Liver (tissue), 9 donors: ENCODE measurements around the gene PRICKLE3. TPM values are rescaled to one million over a fixed set of nuclear protein-coding genes. Genes with fewer than 3 reads are reported as not detected.

Source experiments
- DNase-seq: peaks from one replicate; pipeline ENCODE4 v3.0.0-alpha.2; 2017; ENCODE audit warnings: low spot score
- H3K27ac ChIP-seq, 2 donors: one replicate each; pipeline ENCODE4 v1.7.0; 2013; ENCODE audit warnings: inconsistent platforms in 2 of 2, low read length in 2 of 2, control low read depth in 1 of 2, low read depth in 1 of 2, mild to moderate bottlenecking in 1 of 2
- H3K27me3 ChIP-seq, 4 donors: one replicate each; pipeline versions ENCODE4 v1.6.1 to v1.7.0; 2013; ENCODE audit warnings: low read length in 3 of 4, inconsistent platforms in 1 of 4, mild to moderate bottlenecking in 1 of 4, moderate library complexity in 1 of 4; ENCODE audit not compliant: control insufficient read depth in 4 of 4, insufficient read depth in 4 of 4
- H3K36me3 ChIP-seq, 4 donors: one replicate each; pipeline versions ENCODE4 v1.6.1 to v1.7.0; 2013; ENCODE audit warnings: low read length in 3 of 4, mild to moderate bottlenecking in 3 of 4, low read depth in 1 of 4, moderate library complexity in 1 of 4; ENCODE audit not compliant: control insufficient read depth in 4 of 4, insufficient read depth in 3 of 4
- H3K4me1 ChIP-seq, 4 donors: one replicate each; pipeline versions ENCODE4 v1.6.1 to v1.7.0; 2013; ENCODE audit warnings: low read length in 3 of 4, mild to moderate bottlenecking in 3 of 4, moderate library complexity in 1 of 4; ENCODE audit not compliant: control insufficient read depth in 4 of 4, insufficient read depth in 4 of 4
- H3K4me3 ChIP-seq, 3 donors: one replicate each; pipeline versions ENCODE4 v1.6.1 to v1.7.0; 2013; ENCODE audit warnings: low read length in 3 of 3, control low read depth in 1 of 3, low read depth in 1 of 3, mild to moderate bottlenecking in 1 of 3
- H3K9ac ChIP-seq, 2 donors: one replicate each; pipeline ENCODE4 v1.7.0; 2013; ENCODE audit warnings: low read length in 2 of 2, mild to moderate bottlenecking in 2 of 2, moderate library complexity in 2 of 2, control low read depth in 1 of 2, low read depth in 1 of 2
- H3K9me3 ChIP-seq, 4 donors: one replicate each; pipeline versions ENCODE4 v1.6.1 to v1.7.0; 2013; ENCODE audit warnings: low read length in 3 of 4; ENCODE audit not compliant: control insufficient read depth in 4 of 4
- ATF3 ChIP-seq: IDR thresholded peaks from 2 replicates; pipeline ENCODE4 v1.6.1; 2016; ENCODE audit warnings: antibody characterized with exemption
- CTCF ChIP-seq: fragments of 150-350 bp; IDR thresholded peaks from 2 replicates; pipeline ENCODE4 v1.5.1; 2017; ENCODE audit warnings: improper control_type of control experiment, low read depth, low read length; ENCODE audit not compliant: missing input control
- EGR1 ChIP-seq, 2 donors: IDR thresholded peaks; 2 replicates each; pipeline ENCODE4 v1.6.1; 2016 to 2018; ENCODE audit warnings: antibody characterized with exemption in 2 of 2, low read depth in 2 of 2
- FOXA1 ChIP-seq: IDR thresholded peaks from 2 replicates; pipeline ENCODE4 v1.6.1; 2016; ENCODE audit warnings: antibody characterized with exemption
- FOXA2 ChIP-seq: IDR thresholded peaks from 2 replicates; pipeline ENCODE4 v1.6.1; 2016; ENCODE audit warnings: antibody characterized with exemption
- GABPA ChIP-seq, 2 donors: IDR thresholded peaks in 1 of 2; conservative IDR thresholded peaks in 1 of 2; 2 replicates each; pipeline ENCODE4 v1.6.1; 2016; ENCODE audit warnings: antibody characterized with exemption in 2 of 2, mild to moderate bottlenecking in 1 of 2, moderate library complexity in 1 of 2
- HNF4A ChIP-seq, 2 donors: conservative IDR thresholded peaks; 2 replicates each; pipeline ENCODE4 v1.6.1; 2016; ENCODE audit warnings: antibody characterized with exemption in 2 of 2, mild to moderate bottlenecking in 2 of 2
- HNF4G ChIP-seq: IDR thresholded peaks from 2 replicates; pipeline ENCODE4 v1.6.1; 2016; ENCODE audit warnings: antibody characterized with exemption
- JUND ChIP-seq, 2 donors: IDR thresholded peaks; 2 replicates each; pipeline ENCODE4 v1.6.1; 2016; ENCODE audit warnings: antibody characterized with exemption in 2 of 2
- MAX ChIP-seq: IDR thresholded peaks from 2 replicates; pipeline ENCODE4 v1.6.1; 2016; ENCODE audit warnings: antibody characterized with exemption
- NR2F2 ChIP-seq: IDR thresholded peaks from 2 replicates; pipeline ENCODE4 v1.6.1; 2016; ENCODE audit warnings: antibody characterized with exemption
- RAD21 ChIP-seq, 2 donors: IDR thresholded peaks; 2 replicates each; pipeline ENCODE4 v1.6.1; 2016; ENCODE audit warnings: antibody characterized with exemption in 2 of 2, mild to moderate bottlenecking in 2 of 2
- REST ChIP-seq: IDR thresholded peaks from 2 replicates; pipeline ENCODE4 v1.6.1; 2016; ENCODE audit warnings: antibody characterized with exemption, mild to moderate bottlenecking
- RXRA ChIP-seq, 2 donors: IDR thresholded peaks; 2 replicates each; pipeline ENCODE4 v1.6.1; 2017 to 2018; ENCODE audit warnings: antibody characterized with exemption in 2 of 2, mild to moderate bottlenecking in 1 of 2
- SP1 ChIP-seq: IDR thresholded peaks from 2 replicates; pipeline ENCODE4 v1.6.1; 2018; ENCODE audit warnings: antibody characterized with exemption, mild to moderate bottlenecking
- TAF1 ChIP-seq: conservative IDR thresholded peaks from 2 replicates; pipeline ENCODE4 v1.6.1; 2016; ENCODE audit warnings: antibody characterized with exemption, mild to moderate bottlenecking
- YY1 ChIP-seq: IDR thresholded peaks from 2 replicates; pipeline ENCODE4 v1.6.1; 2016; ENCODE audit warnings: antibody characterized with exemption, mild to moderate bottlenecking
- ZBTB33 ChIP-seq: IDR thresholded peaks from 2 replicates; pipeline ENCODE4 v1.6.1; 2016; ENCODE audit warnings: antibody characterized with exemption
- WGBS: extraction: QIAGEN DNeasy Blood & Tissue Kit; methylation state at CpG from one replicate; pipeline ENCODE4 v1.1.7; 2013; 5-methylcytosine and 5-hydroxymethylcytosine counted together
- polyA plus RNA-seq, 2 donors: library from polyadenylated mRNA; stranded (reverse) in 1 of 2; unstranded in 1 of 2; fragments of 200-250 nt in 1 of 2; fragments of >200 nt in 1 of 2; fragmentation: Nextera tagmentation in 1 of 2; extraction: Ambion mirVana in 1 of 2; gene quantifications; one replicate each; pipeline versions ENCODE4 v1.2.1 to v1.2.3, GENCODE V29; 2013 to 2015
- total RNA-seq, 2 donors: library from RNA; depleted of rRNA; stranded (reverse); fragments of >200 nt; gene quantifications; one replicate each; pipeline ENCODE4 v1.2.3, GENCODE V29; 2014
- donor health status: healthy.
- donor health status: healthy.
- donor health status: healthy.
- donor health status: healthy.
- donor health status: healthy.

The PRICKLE3 gene
- total and polyA plus RNA-seq, 4 donors: 2.1 to 6.5 (median 2.9) TPM

- H3K36me3 ChIP-seq: no peaks in the 10 kb centered on the region
- WGBS: 79% methylated on average over 6 of the region's 6 CpGs
- H3K27me3 ChIP-seq: no peaks in the 10 kb centered on the region
- no peak overlapping the region for H3K9ac ChIP-seq
- no peak for DNase-seq
- H3K27ac ChIP-seq: no peak overlapping the region
- no peak overlapping the region for H3K4me3 ChIP-seq
- peaks cover 2 to 10% (median 6%) of the 10 kb centered on the region in 4 donors for H3K4me1 ChIP-seq
- no peak for TF ChIP-seq CTCF
- no peak for TF ChIP-seq RXRA (IDR thresholded peaks at IDR 0.05)
- no peak for TF ChIP-seq EGR1 (IDR thresholded peaks at IDR 0.05; ENCODE audit: low read depth in 2 of 2)
- no peak for TF ChIP-seq REST
- no peak for TF ChIP-seq NR2F2
- TF ChIP-seq HNF4G: no peak
- no peak for TF ChIP-seq FOXA2
- no peak for TF ChIP-seq JUND (IDR thresholded peaks at IDR 0.05)
- TF ChIP-seq FOXA1: no peak
- no peak for TF ChIP-seq GABPA (IDR thresholded peaks at IDR 0.05 in 1 of 2, conservative IDR thresholded peaks at IDR 0.05 in 1 of 2)
- no peak for TF ChIP-seq ZBTB33
- TF ChIP-seq ATF3: no peak
- H3K9me3 ChIP-seq: no peaks in the 10 kb centered on the region
Measured at GRCh38 chrX:49189606-49190005, 3.4 kb upstream of the PRICKLE3 start.

- Histone ChIP-seq H3K27ac (no peak overlapping the region), H3K4me1 (peaks cover 2 to 10% (median 6%) of the 10 kb centered on the region in 4 donors), H3K9ac (no peak overlapping the region), H3K36me3 (no peaks in the 10 kb centered on the region), H3K4me3 (no peak overlapping the region), H3K9me3 (no peaks in the 10 kb centered on the region), H3K27me3 (no peaks in the 10 kb centered on the region)
- DNase-seq: no peak
- WGBS: 78% methylated on average over 8 of the region's 8 CpGs
- no peak for TF ChIP-seq RAD21 (IDR thresholded peaks at IDR 0.05)
- TF ChIP-seq CTCF: no peak
- TF ChIP-seq SP1: no peak
- TF ChIP-seq TAF1: no peak
- no peak for TF ChIP-seq RXRA (IDR thresholded peaks at IDR 0.05)
- no peak for TF ChIP-seq HNF4A (conservative IDR thresholded peaks at IDR 0.05)
- TF ChIP-seq FOXA1: no peak
- TF ChIP-seq FOXA2: no peak
- no peak for TF ChIP-seq NR2F2
- TF ChIP-seq EGR1 (IDR thresholded peaks at IDR 0.05; ENCODE audit: low read depth in 2 of 2): no peak
- no peak for TF ChIP-seq MAX
- TF ChIP-seq JUND (IDR thresholded peaks at IDR 0.05): no peak
- TF ChIP-seq YY1: no peak
- no peak for TF ChIP-seq ATF3
Measured at GRCh38 chrX:49188468-49189076, 2.4 kb upstream of the PRICKLE3 start.
